ENCODE measurements around the gene RASEF. TPM values are rescaled to one million over a fixed set of nuclear protein-coding genes. Genes with fewer than 3 reads are reported as not detected.
"Not testable (repeated sequence)": the region's sequence is repeated elsewhere in the genome, so short reads cannot be mapped to it uniquely, and the experiment has no call there.

RASEF gene
- total RNA-seq = 18.2 and 24.3 TPM in 2 replicates

DNA sequence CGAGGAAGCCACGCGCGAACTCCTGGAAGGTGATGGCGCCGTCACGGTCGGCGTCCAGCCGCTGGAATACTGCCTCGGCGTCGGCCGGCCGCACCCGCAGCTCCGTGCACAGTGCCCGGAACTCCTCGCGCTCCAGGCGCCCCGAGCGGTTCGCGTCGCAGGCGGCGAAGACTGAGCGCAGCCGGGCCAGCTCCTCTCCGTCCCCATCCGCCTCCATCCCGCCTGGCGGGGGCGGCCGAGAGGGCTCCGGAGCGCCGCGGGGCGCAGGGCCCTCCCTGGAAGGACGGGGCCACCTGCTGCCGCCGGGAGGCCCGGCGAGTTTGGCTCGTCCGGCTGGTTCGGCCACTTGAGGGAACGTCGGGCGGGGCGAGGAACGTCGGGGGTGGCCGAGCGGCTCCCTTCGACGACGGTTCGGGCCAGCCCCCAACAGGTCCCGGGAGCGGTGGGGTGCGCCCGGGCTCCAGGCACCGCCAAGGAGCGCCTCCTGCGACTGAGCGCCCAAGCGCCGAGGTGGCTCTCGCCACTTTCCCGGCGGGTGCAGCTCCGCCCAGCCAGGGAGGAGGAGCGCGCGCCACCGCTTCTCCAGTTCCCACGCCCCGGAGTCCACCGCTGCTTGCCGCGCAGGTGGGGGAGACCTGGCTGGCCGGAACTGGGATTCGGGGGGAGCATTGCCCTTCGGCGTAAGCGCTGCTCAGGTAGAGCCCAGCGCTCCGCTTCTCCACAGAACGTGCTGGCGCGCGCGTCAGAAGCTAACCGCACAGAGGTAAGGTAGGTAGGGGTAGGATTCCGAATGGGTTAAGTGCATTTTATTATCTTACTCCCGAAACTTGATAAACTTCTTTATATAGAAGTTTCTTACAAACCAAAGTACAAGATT, at the start of gene RASEF:
TSS of gene RASEF (minus strand) at position 492 of the 877 bp plus-strand sequence. CDS start at position 217, 275 bp downstream.
- DNase-seq (ENCODE audit: low read depth) = no peak

DNA sequence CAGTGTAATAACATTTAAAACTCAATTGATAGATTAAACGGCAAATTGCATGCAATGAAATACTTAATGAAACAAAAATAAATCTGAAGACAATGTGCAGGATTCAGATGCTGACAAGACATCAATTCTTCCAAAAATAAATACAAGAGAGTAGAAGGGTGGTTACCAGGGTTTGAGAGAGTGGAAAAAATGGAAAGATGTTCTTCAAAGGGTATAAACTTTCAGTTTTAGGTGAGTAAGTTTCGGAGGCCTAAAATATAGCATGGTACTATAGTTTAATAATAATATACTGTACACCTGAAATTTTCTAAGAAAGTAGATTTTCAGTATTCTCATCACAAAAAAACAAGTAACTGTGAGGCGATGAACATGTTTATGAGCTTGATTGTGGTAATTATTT, 48.2 kb upstream of the RASEF start:
- DNase-seq (ENCODE audit: low read depth) = no peak

DNA sequence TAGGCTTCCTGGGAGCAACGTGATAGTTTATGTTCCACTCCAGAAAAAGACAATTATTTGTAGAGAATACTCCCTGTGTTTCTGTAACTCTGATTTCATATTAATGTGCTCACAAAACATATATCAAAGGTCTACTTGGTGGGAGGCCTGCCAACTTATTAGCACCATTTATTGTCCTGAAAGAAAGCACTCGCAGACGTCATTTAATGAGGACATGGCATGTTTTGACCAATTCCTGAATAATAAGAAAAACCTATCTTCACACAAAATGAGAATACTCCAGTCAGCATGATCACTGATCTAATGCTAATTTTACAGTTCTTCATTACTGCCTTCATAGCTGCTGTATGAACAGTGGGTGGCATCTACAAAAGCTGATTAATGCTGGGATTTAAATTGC, 46.4 kb upstream of the RASEF start:
- DNase-seq (ENCODE audit: low read depth) = no peak

DNA sequence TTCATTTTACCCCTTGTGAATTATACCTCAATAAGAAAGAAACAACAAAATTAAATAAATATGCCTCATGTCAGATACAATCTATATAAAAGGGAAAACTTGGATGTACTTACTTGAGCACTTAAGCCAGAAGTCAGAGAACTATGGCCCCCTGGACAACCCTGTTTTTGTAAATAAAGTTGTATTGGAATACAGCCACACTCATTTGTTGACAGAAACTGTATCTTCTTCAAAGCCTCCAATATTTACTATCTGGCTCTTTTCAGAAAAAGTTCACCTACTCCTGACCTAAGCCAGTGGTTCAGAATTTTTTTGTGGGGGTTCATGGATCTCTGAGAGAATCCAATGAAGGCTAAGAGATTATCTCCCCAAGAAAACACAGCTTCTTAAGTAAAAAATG, 45.3 kb upstream of the RASEF start:
- DNase-seq (ENCODE audit: low read depth) = no peak

DNA sequence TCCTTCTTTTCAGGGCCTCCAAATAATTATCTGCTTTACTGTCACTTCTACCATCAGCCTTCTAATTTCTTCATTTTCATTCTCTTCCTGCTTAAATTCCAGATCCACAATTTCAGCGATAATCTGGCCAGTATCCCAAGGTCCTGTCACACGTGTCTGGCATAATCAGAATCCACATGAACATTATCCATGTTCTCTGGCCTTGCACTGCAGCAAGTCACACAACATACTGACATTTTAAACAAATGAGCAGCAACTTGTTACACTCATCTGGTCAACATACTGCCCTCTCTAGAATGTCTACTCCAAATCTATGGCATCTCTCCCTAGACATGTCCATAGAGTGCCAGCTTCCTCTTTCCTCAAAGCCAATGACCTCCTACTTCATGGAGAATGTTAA, 43.8 kb upstream of the RASEF start:
- no peak for DNase-seq (ENCODE audit: low read depth)

DNA sequence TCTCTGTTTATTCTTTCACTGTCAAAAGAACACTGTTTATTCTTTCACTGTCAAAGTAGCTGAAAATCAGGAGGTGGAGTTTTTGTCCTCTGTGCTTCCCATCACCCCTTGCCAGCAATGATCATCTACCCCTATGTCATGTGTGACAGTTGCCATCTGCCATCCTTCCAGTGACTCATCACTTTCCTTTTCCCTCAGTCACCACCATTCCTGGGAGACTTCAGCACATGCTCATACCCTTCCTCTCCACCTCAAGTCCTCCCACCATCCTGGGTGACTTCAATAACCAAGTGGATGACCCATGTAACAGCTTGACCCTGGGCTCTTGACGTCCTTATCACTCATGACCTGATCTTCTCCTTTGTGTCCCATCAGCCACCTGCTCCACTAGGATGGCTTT, 43.3 kb upstream of the RASEF start:
- DNase-seq (ENCODE audit: low read depth) = no peak

DNA sequence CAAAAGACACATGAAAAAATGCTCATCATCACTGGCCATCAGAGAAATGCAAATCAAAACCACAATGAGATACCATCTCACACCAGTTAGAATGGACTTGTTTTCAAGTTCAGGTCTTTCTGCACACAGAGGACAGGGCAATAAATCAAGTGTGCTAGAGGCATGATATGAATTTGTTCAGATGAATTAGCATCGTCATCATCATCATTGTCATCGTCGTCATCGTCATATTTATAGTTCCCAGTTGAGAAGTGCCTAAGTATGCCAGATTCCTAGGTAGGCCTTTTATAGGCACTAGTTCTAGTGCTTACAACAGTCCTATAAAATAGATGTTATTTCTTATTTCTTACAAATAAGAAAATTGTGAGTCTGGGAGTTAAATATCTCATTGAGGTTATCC, 34.7 kb upstream of the RASEF start:
- DNase-seq (ENCODE audit: low read depth) = no peak

DNA sequence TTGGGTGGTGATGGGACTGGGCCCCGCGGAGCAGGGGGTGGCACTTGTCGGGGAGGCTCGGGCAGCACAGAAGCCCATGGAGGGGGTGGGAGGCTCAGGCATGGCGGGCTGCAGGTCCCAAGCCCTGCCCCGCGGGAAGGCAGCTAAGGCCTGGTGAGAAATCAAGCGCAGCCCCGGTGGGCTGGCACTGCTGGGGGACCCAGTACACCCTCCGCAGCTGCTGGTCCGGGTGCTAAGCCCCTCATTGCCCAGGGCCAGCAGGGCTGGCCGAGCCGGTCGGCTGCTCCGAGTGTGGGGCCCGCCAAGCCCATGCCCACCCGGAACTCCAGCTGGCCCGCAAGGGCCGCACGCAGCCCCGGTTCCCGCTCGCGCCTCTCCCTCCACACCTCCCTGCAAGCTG, 30.4 kb upstream of the RASEF start:
- DNase-seq (ENCODE audit: low read depth) = not testable (repeated sequence)

DNA sequence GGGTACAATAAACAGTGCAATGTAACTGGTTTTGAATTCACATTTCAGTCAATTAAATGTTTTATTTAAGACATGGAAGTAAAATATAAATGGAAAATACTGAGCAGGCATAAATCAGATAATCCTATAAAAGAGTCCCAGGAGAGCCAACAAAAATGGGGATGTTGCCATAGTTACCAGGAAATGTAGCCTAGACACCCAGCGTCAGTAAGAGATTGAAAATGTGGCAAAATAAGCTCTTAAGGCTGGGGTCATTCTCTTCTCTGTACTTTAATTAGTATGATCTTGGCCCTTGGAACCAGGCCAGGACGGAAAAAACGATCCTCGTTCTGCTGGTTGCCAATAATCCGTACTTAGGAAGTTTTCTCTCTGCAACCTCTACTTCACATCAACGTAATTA, 18.9 kb upstream of the RASEF start:
- no peak for DNase-seq (ENCODE audit: low read depth)

DNA sequence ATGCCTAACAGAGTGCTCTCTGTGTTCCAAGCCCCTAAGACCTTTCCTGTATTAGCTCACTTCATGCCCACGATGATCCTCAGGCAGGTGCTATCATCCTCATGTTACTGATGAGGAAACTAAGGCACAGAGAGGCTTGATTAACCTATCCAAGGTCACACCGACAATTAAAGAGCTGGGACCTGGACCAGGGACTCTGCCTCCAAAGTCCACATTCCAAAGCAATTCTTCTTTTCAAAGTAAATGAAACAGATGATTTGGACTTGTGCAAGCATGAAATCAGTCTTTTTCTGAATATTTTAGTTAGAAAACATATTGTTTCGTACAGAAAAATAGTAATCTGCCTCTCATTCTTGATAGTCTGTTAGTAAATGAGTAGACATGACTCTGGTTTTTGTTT, 18.1 kb upstream of the RASEF start:
- DNase-seq (ENCODE audit: low read depth) = no peak

DNA sequence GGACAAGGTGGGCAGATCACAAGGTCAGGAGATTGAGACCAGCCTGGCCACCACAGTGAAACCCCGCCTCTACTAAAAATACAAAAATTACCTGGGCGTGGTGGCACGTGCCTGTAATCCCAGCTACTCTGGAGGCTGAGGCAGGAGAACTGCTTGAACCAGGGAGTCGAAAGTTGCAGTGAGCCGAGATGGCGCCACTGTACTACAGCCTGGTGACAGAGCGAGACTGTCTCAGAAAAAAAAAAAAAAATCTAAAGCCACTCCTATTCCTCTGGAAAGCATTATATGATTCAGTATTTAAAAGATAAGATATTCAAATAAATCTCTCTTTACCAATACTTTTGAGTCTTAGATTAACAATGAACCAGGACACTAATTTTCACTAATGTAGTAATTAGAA, 13.0 kb upstream of the RASEF start:
- DNase-seq (ENCODE audit: low read depth) = not testable (repeated sequence)

DNA sequence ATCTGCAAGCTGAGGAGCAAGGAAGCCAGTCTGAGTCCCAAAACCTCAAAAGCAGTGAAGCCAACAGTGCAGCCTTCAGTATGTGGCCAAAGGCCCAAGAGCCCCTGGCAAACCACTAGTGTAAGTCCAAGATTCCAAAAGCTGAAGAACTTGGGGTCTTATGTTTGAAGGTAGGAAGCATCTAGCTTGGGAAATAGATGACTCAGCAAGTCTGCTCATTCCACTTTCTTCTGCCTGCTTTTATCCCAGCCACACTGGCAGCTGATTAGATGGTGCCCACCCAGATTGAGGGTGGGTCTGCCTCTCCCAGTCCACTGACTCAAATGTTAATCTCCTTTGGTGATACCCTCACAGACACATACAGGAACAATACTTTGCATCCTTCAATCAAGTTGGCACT, 9.6 kb upstream of the RASEF start:
- not testable (repeated sequence) for DNase-seq (ENCODE audit: low read depth)

DNA sequence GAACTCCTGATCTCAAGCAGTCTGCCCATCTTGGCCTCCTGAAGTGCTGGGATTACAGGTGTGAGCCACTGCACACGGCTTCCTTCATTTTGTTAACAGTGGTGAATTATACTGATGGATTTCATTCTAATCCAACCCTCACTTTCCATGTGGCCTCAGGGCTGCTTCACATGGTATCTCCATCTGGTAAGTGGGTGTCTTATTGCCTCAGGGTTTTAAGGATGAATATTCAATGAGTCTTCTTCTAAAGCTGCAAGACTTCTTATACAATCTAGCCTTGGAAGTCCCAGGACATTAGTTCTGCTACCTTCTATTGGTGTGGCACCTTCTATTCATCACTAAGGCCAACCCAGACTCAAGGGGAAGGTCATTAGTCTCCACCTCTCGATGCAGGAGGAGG, 8.7 kb upstream of the RASEF start:
- no peak for DNase-seq (ENCODE audit: low read depth)

DNA sequence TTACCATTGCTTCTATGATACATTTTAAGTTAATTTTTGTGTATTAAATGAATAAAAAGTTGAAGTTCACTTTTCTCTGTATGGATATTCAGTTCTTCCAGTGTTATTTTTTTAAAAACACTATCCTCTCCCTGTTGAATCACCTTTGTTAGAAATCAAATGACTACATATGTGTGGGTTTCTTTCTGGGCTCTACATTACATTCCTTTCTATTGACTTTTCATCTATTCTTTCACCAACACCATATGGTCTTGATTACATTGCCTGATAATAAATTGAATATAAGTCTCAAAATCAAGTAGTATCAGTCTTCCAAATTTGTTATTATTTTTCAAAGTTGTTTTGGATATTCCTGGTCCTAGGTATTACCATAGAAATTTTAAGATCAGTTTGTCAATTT, 7.3 kb upstream of the RASEF start:
- no peak for DNase-seq (ENCODE audit: low read depth)

DNA sequence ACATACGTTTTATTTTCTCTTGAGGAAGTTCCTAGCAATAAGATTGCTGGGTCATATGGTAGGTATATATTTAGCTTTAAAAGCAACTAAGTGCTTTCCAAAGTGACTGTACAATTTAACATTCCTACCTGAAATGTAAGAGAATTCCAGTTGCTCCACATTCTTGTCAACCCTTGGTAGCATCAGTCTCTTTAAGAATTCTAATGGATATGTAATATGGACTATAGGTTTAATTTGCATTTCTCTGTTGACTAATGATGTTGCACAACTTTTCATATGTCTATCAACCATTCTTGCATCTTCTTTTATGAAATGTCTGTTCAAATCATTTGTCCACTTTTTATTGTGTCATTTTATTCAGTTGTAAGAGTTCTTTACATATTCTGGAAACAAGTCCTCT, 6.7 kb upstream of the RASEF start:
- no peak for DNase-seq (ENCODE audit: low read depth)

DNA sequence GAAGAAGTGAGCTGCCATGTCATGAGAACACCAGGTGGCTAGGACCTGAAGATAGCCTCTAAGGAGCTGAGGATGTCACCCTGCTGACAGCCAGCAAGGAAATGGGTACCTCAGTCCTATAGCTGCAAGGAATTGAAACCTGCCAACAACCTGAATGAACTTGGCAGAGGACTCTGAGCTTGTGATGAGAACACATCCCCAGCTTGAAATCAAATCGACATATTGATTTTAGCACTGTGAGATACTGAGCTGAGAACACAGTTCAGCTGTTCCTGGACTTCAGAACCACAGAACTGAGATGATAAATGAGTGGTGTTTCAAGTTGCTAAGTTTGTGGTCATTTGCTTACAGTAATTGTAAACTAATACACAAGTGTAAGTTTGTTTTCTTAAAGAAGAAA, 5.5 kb upstream of the RASEF start:
- DNase-seq (ENCODE audit: low read depth) = no peak

DNA sequence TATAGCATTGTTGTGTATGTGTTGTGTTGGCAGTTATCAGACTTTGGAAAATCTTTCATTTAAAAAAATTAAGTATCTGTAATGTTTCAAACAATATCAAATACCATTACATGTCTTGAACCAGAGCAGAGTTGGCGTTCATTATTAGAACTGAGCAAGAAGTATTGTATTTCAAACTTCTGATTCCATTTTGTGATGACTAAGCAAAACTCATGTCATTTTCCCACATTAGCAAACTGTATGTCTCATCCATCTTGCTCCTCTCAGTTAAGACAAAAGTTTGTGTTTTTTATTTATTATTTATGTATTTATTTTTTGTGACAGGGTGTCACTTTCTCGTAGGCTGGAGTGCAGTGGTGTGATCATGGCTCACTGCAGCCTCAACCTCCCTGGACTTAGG, 4.6 kb upstream of the RASEF start:
- no peak for DNase-seq (ENCODE audit: low read depth)

DNA sequence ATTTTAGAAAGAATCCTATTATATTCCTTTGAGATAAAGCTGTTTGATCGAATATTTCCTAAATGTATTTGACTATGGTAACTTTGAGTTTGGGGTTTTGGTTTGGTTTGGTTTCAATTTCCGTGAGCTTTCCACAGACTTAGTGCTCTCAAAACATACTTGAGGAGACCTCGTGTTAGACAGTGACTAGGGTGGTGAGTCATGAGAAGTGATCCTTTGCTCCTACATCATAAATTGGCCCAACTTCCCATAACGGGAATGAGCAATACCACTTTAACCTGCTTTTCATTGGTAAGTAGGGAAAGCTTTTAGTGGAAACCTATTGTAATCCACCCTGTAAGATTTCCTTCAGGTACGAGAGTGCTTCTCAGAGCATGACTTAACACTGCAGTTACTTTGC, 3.8 kb upstream of the RASEF start:
- peak; percentile 79 for DNase-seq (ENCODE audit: low read depth)

DNA sequence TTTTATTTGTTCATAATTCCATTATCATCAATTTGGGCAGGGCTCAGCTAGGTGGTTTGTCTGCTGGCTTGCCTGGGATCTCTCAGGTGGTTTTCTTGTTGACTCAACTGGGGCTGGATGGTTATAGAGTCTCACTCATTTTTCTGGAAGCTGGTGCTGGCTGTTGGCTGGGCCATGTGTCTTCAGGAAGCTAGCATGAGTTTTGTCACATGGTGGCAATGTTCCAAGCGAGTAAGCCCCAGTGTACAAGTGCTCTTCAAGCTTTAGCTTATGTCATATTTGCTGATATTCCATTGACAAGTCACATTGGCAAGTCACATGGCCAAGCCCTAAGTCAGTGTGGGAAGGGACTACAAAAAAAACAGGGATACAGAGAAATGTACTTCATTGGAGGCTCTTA, 2.3 kb upstream of the RASEF start:
- DNase-seq (ENCODE audit: low read depth) = no peak

DNA sequence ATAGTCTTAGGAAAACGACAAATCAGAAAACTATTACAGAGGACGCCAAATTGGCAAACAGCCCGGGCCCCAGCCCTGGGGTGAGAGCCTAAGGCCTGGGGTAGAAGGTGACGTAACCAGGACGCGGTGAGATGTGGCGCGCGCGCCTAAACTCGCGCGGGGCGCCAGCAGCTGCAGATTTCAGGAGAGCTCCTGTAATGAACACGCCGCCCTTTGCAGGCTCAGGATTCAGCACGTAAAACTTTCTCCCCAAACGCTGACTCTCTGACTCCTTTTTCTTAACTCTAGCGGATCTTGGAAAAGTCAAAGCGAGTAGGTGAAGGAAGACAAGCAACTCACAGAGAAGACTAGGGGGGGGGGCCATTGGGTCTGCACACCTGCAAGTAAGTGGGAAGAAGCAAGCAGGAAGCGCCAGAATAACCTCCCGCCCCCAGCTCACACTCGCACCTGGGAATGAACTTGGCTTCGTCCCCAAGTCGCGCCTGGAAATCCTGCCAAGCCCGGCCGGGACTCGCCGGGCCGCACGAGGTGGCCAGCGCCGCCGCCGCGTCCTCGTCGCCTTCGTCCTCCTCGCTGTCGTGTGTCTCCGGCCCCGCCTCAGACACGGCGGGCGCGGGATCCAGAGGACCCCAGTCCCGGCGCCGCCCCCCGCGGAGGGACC, 822 bp downstream of the RASEF start:
- DNase-seq (ENCODE audit: low read depth) = no peak

DNA sequence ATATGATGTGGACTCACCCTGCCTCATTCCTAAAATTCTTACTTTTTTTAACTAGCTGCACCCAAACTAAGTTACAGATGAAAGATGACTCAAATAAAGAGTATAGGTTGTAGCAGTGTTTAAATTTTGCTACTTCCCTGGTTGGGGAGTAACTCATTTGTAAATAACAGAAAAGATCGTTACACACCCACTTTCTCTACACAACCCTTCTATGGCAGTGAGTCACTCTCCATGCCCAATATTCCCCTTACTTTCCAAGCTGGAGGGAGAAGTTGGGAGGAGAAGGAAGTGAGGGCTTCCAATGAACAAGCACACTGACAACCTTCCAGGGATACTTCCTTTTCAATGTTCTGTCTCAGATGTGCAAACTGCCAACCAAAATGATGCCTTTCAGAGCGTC, 1.9 kb downstream of the RASEF start:
- DNase-seq (ENCODE audit: low read depth) = peak; percentile 72

DNA sequence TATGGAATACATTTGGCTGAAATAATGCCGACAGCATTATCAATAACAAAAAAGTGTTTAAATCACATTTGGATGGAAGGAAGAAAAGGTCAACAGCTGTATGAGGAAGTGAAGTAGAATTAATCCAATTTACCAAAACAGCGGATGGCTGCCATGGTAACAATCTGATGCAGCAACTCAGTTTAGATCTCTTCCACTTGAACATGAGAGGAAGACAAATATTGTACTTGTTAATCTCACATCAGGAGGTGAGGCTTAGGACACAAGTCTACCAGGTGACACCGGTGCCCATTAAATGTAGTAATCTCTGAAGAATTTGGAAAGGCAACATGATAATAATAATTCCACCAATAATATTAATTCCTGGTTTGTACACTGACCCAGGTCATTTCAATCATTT, 2.4 kb downstream of the RASEF start:
- DNase-seq (ENCODE audit: low read depth) = no peak

DNA sequence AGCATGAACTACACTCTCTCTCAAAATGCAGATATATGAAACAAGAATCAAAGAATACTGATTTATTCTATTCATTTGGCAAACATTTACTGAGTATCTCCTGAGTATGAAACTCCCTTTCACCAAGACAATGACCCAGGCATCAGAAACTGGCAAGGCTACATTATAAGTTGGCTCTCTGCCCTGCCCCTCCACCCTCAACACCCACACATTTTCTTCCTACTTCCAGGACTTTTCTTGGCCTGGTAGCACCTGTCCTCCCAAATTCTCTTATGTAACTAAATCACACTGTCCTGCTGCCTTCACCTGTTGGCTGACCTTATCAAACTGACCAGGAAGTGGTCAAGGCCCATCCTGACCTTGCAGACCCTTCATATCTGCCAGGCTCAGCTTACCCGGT, 3.5 kb downstream of the RASEF start:
- DNase-seq (ENCODE audit: low read depth) = no peak

DNA sequence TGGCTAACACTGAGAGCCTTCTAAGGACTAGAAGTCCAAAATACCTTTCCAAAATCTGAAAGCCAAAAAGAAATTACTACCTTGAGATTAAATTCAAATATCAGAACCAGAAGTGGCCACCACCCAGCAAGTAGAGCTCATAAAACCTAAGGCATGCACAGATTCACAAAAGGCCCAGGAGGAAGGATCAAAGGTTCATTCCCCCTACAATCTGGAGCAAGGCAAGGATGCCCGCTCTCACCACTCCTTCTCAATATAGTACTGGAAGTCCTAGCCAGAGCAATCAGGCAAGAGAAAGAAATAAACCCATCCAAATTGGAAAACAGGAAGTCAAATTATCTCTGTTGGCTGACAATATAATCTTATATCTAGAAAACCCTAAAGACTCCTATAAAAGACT, 6.0 kb downstream of the RASEF start:
- DNase-seq (ENCODE audit: low read depth) = no peak
